D341Med (cell line): ENCODE data around the gene ITGB2.
"Not testable (repeated sequence)": the region's sequence is repeated elsewhere in the genome, so short reads cannot be mapped to it uniquely, and the experiment has no call there.

Source experiments
- DNase-seq: peaks from one replicate; pipeline ENCODE4 v3.0.0; 2012; ENCODE audit warnings: low spot score

Gene ITGB2

GRCh38 chr21:44926331-44927101 is 5.8 kb upstream of the ITGB2 start:
- no peak for DNase-seq

- no peak for DNase-seq
These were observed 4.7 kb upstream of the ITGB2 start for GRCh38 chr21:44925378-44925755.

- DNase-seq, result no peak
These were observed 4.1 kb upstream of the ITGB2 start for GRCh38 chr21:44924606-44925377.

- no peak for DNase-seq
These were observed 2.9 kb upstream of the ITGB2 start for GRCh38 chr21:44923480-44924084.

GRCh38 chr21:44921928-44922327 is 1.2 kb upstream of the ITGB2 start:
- no peak for DNase-seq

GRCh38 chr21:44919913-44920693 is 596 bp downstream of the ITGB2 start:
- no peak for DNase-seq

- DNase-seq, result no peak
These were observed 1.4 kb downstream of the ITGB2 start for GRCh38 chr21:44919111-44919912.

- DNase-seq, result no peak
These were observed 2.1 kb downstream of the ITGB2 start for GRCh38 chr21:44918581-44919033.

- no peak for DNase-seq
These were observed 2.6 kb downstream of the ITGB2 start for GRCh38 chr21:44918107-44918470.

- no peak for DNase-seq
These were observed 3.1 kb downstream of the ITGB2 start for GRCh38 chr21:44917446-44918106.

GRCh38 chr21:44916965-44917364 is 3.7 kb downstream of the ITGB2 start:
- DNase-seq, result no peak

- no peak for DNase-seq
These were observed 6.4 kb downstream of the ITGB2 start for GRCh38 chr21:44914176-44914874.

GRCh38 chr21:44913425-44914175 is 7.1 kb downstream of the ITGB2 start:
- no peak for DNase-seq

GRCh38 chr21:44912506-44913412 is 7.9 kb downstream of the ITGB2 start:
- not testable (repeated sequence) for DNase-seq

GRCh38 chr21:44912158-44912473 is 8.6 kb downstream of the ITGB2 start:
- DNase-seq, result no peak

GRCh38 chr21:44911384-44912157 is 9.1 kb downstream of the ITGB2 start:
- no peak for DNase-seq

GRCh38 chr21:44911068-44911383 is 9.7 kb downstream of the ITGB2 start:
- no peak for DNase-seq
